NCI-H226 (cell line): ENCODE results near the gene SYN1.

Source experiments
- DNase-seq: peaks from one replicate; pipeline ENCODE4 v3.0.0-alpha.2; 2015

SYN1 gene

GRCh38 chrX:47593522-47593921 is 26.1 kb downstream of the SYN1 start:
- no peak for DNase-seq

GRCh38 chrX:47590984-47591383 is 28.7 kb downstream of the SYN1 start:
- DNase-seq = no peak

GRCh38 chrX:47587906-47588735 is 31.5 kb downstream of the SYN1 start:
- DNase-seq = no peak

- no peak for DNase-seq
Measured at GRCh38 chrX:47587091-47587891, 32.4 kb downstream of the SYN1 start.

GRCh38 chrX:47586043-47586787 is 33.4 kb downstream of the SYN1 start:
- DNase-seq = no peak

GRCh38 chrX:47585273-47585672 is 34.4 kb downstream of the SYN1 start:
- no peak for DNase-seq

GRCh38 chrX:47584714-47585113 is 34.9 kb downstream of the SYN1 start:
- DNase-seq = no peak

- DNase-seq = no peak
Measured at GRCh38 chrX:47583240-47583861, 36.3 kb downstream of the SYN1 start.

GRCh38 chrX:47581731-47582647 is 37.7 kb downstream of the SYN1 start, which contains the start of gene TIMP1:
Gene TIMP1 (plus strand): TSS chrX:47582436. CDS start chrX:47583416, 980 bp downstream.
- DNase-seq = peak; percentile 87

GRCh38 chrX:47579537-47579936 is 40.1 kb downstream of the SYN1 start:
- DNase-seq = peak; percentile 59

- no peak for DNase-seq
Measured at GRCh38 chrX:47578692-47579091, 41.0 kb downstream of the SYN1 start.

GRCh38 chrX:47577901-47578300 is 41.8 kb downstream of the SYN1 start:
- no peak for DNase-seq

GRCh38 chrX:47577424-47577823 is 42.2 kb downstream of the SYN1 start:
- no peak for DNase-seq

GRCh38 chrX:47576021-47576898 is 43.4 kb downstream of the SYN1 start:
- no peak for DNase-seq

GRCh38 chrX:47574547-47575301 is 44.9 kb downstream of the SYN1 start:
- no peak for DNase-seq

GRCh38 chrX:47574076-47574546 is 45.5 kb downstream of the SYN1 start:
- no peak for DNase-seq

GRCh38 chrX:47573341-47574075 is 46.1 kb downstream of the SYN1 start:
- DNase-seq = peak; percentile 81

- no peak for DNase-seq
Measured at GRCh38 chrX:47572773-47573340, 46.8 kb downstream of the SYN1 start.

- no peak for DNase-seq
Measured at GRCh38 chrX:47571896-47572295, 47.8 kb downstream of the SYN1 start.
